C4-2B (cell line): Measurements from ENCODE around the gene LTO1.

ENCODE experiments used
- H3K27ac ChIP-seq: fragments of 450-650 bp; 2 replicates; pipeline ENCODE4 v1.5.1; 2017
- CTCF ChIP-seq: fragments of 450-650 bp; conservative IDR thresholded peaks from 2 replicates; pipeline ENCODE4 v1.5.1; 2017; ENCODE audit warnings: mild to moderate bottlenecking
- ZFX ChIP-seq: fragments of 450-650 bp; IDR thresholded peaks from 2 replicates; pipeline ENCODE4 v1.6.1; 2017

Gene LTO1

GRCh38 chr11:69620683-69621290 lies 54.4 kb downstream of the LTO1 start:
- no peak overlapping the region for H3K27ac ChIP-seq
- TF ChIP-seq CTCF (no peak), ZFX (no peak)

- TF ChIP-seq CTCF (no peak), ZFX (no peak)
- H3K27ac ChIP-seq, result no peak overlapping the region
These were observed 56.9 kb downstream of the LTO1 start for GRCh38 chr11:69618237-69618636.

- no peak for TF ChIP-seq ZFX
- TF ChIP-seq CTCF, result no peak
- no peak overlapping the region for H3K27ac ChIP-seq
These were observed 57.5 kb downstream of the LTO1 start for GRCh38 chr11:69617682-69618081.

- no peak for TF ChIP-seq CTCF
- no peak for TF ChIP-seq ZFX
- H3K27ac ChIP-seq, result no peak overlapping the region
These were observed 57.9 kb downstream of the LTO1 start for GRCh38 chr11:69617220-69617619.
